DOHH2 (cell line): ENCODE measurements around the gene STOML1.

Source experiments
- EZH2phosphoT487 ChIP-seq: fragments of 200-600 bp; sonication (generic); IDR thresholded peaks from 2 replicates; pipeline ENCODE4 v1.6.1; 2017; ENCODE audit warnings: borderline replicate concordance, mild to moderate bottlenecking, antibody characterized with exemption, low read length, moderate library complexity, mixed read lengths
- TF ChIP-seq, protein P1 (sequence below): fragments of 200-600 bp; sonication (generic); IDR thresholded peaks from one replicate; pipeline ENCODE4 v1.5.1; 2014; ENCODE audit warnings: antibody characterized with exemption, mild to moderate bottlenecking, low read depth, low read length; ENCODE audit not compliant: poor library complexity, severe bottlenecking

DNA sequence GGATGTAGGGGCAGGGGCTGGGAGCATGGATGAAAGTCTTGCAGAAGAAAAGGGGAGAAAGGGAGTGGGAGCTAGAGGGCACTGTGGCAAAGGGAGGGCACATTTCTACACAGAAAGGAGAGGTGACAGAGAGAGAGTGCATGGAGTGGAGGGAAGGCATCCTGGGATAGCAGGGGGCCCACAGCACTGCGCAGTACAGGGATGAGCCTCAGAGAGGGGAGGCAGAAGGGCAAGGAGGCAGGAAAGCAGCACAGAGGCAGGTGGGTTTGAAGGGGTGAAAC is 5.4 kb downstream of the STOML1 start:
- TF ChIP-seq, protein P1, sequence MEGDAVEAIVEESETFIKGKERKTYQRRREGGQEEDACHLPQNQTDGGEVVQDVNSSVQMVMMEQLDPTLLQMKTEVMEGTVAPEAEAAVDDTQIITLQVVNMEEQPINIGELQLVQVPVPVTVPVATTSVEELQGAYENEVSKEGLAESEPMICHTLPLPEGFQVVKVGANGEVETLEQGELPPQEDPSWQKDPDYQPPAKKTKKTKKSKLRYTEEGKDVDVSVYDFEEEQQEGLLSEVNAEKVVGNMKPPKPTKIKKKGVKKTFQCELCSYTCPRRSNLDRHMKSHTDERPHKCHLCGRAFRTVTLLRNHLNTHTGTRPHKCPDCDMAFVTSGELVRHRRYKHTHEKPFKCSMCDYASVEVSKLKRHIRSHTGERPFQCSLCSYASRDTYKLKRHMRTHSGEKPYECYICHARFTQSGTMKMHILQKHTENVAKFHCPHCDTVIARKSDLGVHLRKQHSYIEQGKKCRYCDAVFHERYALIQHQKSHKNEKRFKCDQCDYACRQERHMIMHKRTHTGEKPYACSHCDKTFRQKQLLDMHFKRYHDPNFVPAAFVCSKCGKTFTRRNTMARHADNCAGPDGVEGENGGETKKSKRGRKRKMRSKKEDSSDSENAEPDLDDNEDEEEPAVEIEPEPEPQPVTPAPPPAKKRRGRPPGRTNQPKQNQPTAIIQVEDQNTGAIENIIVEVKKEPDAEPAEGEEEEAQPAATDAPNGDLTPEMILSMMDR: no peak
- TF ChIP-seq EZH2phosphoT487: no peak
